Heart right ventricle (tissue), 16 donors: ENCODE measurements around the gene TMEM9. TPM values are rescaled to one million over a fixed set of nuclear protein-coding genes. Genes with fewer than 3 reads are reported as not detected.
A peak's percentile ranks its signal among the peaks of the same experiment; 100 is the strongest.

ENCODE experiments used
- ATAC-seq, 8 donors: fragments of 200-7000 bp; cut with Tn5 transposase; one replicate each; pipeline ENCODE4 v1.9.1; 2020; ENCODE audit warnings: mild to moderate bottlenecking in 8 of 8, moderate library complexity in 8 of 8, moderate number of reproducible peaks in 1 of 8
- DNase-seq, 2 donors: peaks; one replicate each; pipeline ENCODE4 v3.0.0-alpha.2; 2020
- H3K27ac ChIP-seq, 10 donors: fragments of 200-600 bp; sonication (generic) in 2 of 10; one replicate each; pipeline versions ENCODE4 v1.5.0 to v1.8.0; 2020 to 2022; ENCODE audit warnings: mild to moderate bottlenecking in 3 of 10
- H3K27me3 ChIP-seq, 7 donors: fragments of 200-600 bp; one replicate each; pipeline ENCODE4 v1.8.0; 2021 to 2022; ENCODE audit warnings: mild to moderate bottlenecking in 2 of 7
- H3K36me3 ChIP-seq, 9 donors: fragments of 200-600 bp; sonication (generic) in 1 of 9; one replicate each; pipeline versions ENCODE4 v1.5.0 to v1.8.0; 2020 to 2022; ENCODE audit warnings: mild to moderate bottlenecking in 2 of 9
- H3K4me1 ChIP-seq, 9 donors: fragments of 200-600 bp; sonication (generic) in 1 of 9; one replicate each; pipeline versions ENCODE4 v1.5.0 to v1.8.0; 2020 to 2022; ENCODE audit warnings: mild to moderate bottlenecking in 4 of 9
- H3K4me3 ChIP-seq, 10 donors: fragments of 200-600 bp; sonication (generic) in 2 of 10; one replicate each; pipeline versions ENCODE4 v1.5.0 to v1.8.0; 2020 to 2022; ENCODE audit warnings: mild to moderate bottlenecking in 7 of 10, moderate library complexity in 2 of 10
- H3K9me3 ChIP-seq, 11 donors: fragments of 200-600 bp in 10 of 11; sonication (generic) in 2 of 11; one replicate each; pipeline versions ENCODE4 v1.5.0 to v1.8.0; 2013 to 2022; ENCODE audit warnings: mild to moderate bottlenecking in 2 of 11, control low read depth in 1 of 11, moderate library complexity in 1 of 11
- CTCF ChIP-seq, 9 donors: fragments of 200-600 bp; sonication (generic) in 2 of 9; IDR thresholded peaks; one replicate each; pipeline versions ENCODE4 v1.5.0 to v1.8.0; 2021 to 2022; ENCODE audit warnings: antibody characterized with exemption in 9 of 9, mild to moderate bottlenecking in 5 of 9, moderate library complexity in 1 of 9
- WGBS, 2 donors: extraction: QIAGEN DNeasy Blood & Tissue Kit; methylation state at CpG; one replicate each; pipeline ENCODE4 v1.1.7; 2013; ENCODE audit warnings: inconsistent platforms in 1 of 2; 5-methylcytosine and 5-hydroxymethylcytosine counted together
- intact Hi-C, 10 donors: fragments of 100-400 bp; cut with DNase I; formaldehyde crosslinking; loops; one replicate each; pipeline versions ENCODE4 v1.11.1 to v1.14.2; 2022
- polyA plus RNA-seq, 2 donors: library from polyadenylated mRNA; stranded (reverse); fragments of 200-250 nt; gene quantifications; one replicate each; pipeline ENCODE4 v1.2.3, GENCODE V29; 2013
- total RNA-seq, 10 donors: library from RNA; stranded (reverse); fragmentation: NEBNext Ultra II Directional in 3 of 10; extraction: Animal tissue kit (Norgen Biotek cat#: 25700) in 3 of 10; gene quantifications; one replicate each; pipeline versions ENCODE4 v1.2.1 to v1.2.4, GENCODE V29; 2021 to 2023
- donor health status: Arrhythmogenic right ventricular cardiomyopathy.
- donor health status: ischemic (EF 13 %, LVEDD 7.1; RV severe dilation, severe dysfunction).
- donor health status: healthy with polysubstance abuse.
- donor health status: DM: no; HTN: yes; CAD: no.
- donor health status: DM: no; HTN: no; CAD: no.
- donor health status: ischemic (EF 25% LVEDD 6.9; RV normal size, moderate dysfunction).
- donor health status: ischemic (EF 25% LVEDD 5.7; RV mildly dilated, moderate dysfunction).
- donor health status: healthy.
- donor health status: DM: yes; HTN: yes; CAD: no.
- donor health status: Ischemic cardiomyopathy.
- donor health status: ischemic (EF 35%, LVEDD 5.7; RV mildly dilated, moderate dysfunction).
- donor health status: nonischemic (EF 11% LVEDD 7.7; RV severe dilation, severe dysfunction).
- donor health status: DM: yes; HTN: yes; CAD: no.
- donor health status: PGD.
- donor health status: ischemic (EF 29% LVEDD 5.4; RV normal size, mild dysfunction).
- donor health status: nonischemic (EF 23%, LVEDD 6.1; RV moderate dilation, normal function).

TMEM9 gene
- total and polyA plus RNA-seq, 12 donors: 19.6 to 49.6 (median 25.4) TPM

- H3K27me3 ChIP-seq: no peaks in the 10 kb centered on the region
- H3K9me3 ChIP-seq: no peaks in the 10 kb centered on the region
- DNase-seq (no peak), ATAC-seq (no peak)
- peak in 6 of 9 donors; percentile 12 to 38 (median 32) for TF ChIP-seq CTCF (IDR thresholded peaks at IDR 0.05)
- H3K4me1 ChIP-seq: peaks cover 0 to 14% (median 11%) of the 10 kb centered on the region in 9 donors
- H3K4me3 ChIP-seq: no peak overlapping the region
- no peak overlapping the region for H3K27ac ChIP-seq
- intact Hi-C loops: loop anchor here in 1 of 10 donors (10.0 kb wide), 1 partner anchor 75 kb away; no protein-coding TSS in a partner anchor
- peaks cover 0 to 78% (median 12%) of the 10 kb centered on the region in 9 donors for H3K36me3 ChIP-seq
- WGBS, 2 donors: 88 to 92% methylated on average over 4 of the region's 4 CpGs
Measured at GRCh38 chr1:201149400-201149799, 4.9 kb downstream of the TMEM9 start.

GRCh38 chr1:201147396-201148015, 6.8 kb downstream of the TMEM9 start:
- Histone ChIP-seq H3K27me3 (no peaks in the 10 kb centered on the region), H3K4me1 (peaks cover 0 to 4% (median 0%) of the 10 kb centered on the region in 9 donors), H3K36me3 (peaks cover 0 to 97% (median 20%) of the 10 kb centered on the region in 9 donors), H3K4me3 (no peak overlapping the region), H3K9me3 (no peaks in the 10 kb centered on the region), H3K27ac (no peak overlapping the region)
- no peak for DNase-seq
- 86 to 96% methylated on average over 13 of the region's 13 CpGs for WGBS, 2 donors
- intact Hi-C loops: loop anchor here in 1 of 10 donors (10.0 kb wide), 1 partner anchor 77 kb away; no protein-coding TSS in a partner anchor
- no peak for TF ChIP-seq CTCF (IDR thresholded peaks at IDR 0.05)
- ATAC-seq: no peak

GRCh38 chr1:201146626-201147390, 7.5 kb downstream of the TMEM9 start:
- Histone ChIP-seq H3K36me3 (peaks cover 0 to 100% (median 20%) of the 10 kb centered on the region in 9 donors), H3K27ac (no peak overlapping the region), H3K4me3 (no peak overlapping the region), H3K27me3 (no peaks in the 10 kb centered on the region), H3K4me1 (peaks cover 0 to 8% (median 0%) of the 10 kb centered on the region in 9 donors), H3K9me3 (no peaks in the 10 kb centered on the region)
- no peak for DNase-seq
- intact Hi-C loops: loop anchor here in 1 of 10 donors (10.0 kb wide), 1 partner anchor 78 kb away; no protein-coding TSS in a partner anchor
- ATAC-seq: no peak
- WGBS, 2 donors: 94 to 98% methylated on average over 16 to 17 of the region's 17 CpGs
- no peak for TF ChIP-seq CTCF (IDR thresholded peaks at IDR 0.05)

GRCh38 chr1:201145816-201146215, 8.5 kb downstream of the TMEM9 start:
- Histone ChIP-seq H3K27ac (no peak overlapping the region), H3K4me1 (peaks cover 0 to 13% (median 0%) of the 10 kb centered on the region in 9 donors), H3K27me3 (no peaks in the 10 kb centered on the region), H3K4me3 (no peak overlapping the region), H3K9me3 (no peaks in the 10 kb centered on the region), H3K36me3 (peaks cover 0 to 100% (median 20%) of the 10 kb centered on the region in 9 donors)
- DNase-seq (no peak), ATAC-seq (no peak)
- 89 to 95% methylated on average over 7 of the region's 7 CpGs for WGBS, 2 donors
- TF ChIP-seq CTCF (IDR thresholded peaks at IDR 0.05): no peak
- intact Hi-C loops: loop anchor here in 1 of 10 donors (10.0 kb wide), 1 partner anchor 79 kb away; no protein-coding TSS in a partner anchor
